Urothelium cell line (cell line): ENCODE data around the gene OR4D5.

ENCODE experiments used
- DNase-seq: peaks from one replicate; pipeline ENCODE4 v3.0.0; 2011; ENCODE audit warnings: low spot score, mixed read lengths
- FAIRE-seq: peaks from 2 replicates; lab custom pipeline; 2011; peaks lifted over from hg19 to GRCh38; lab: Jason Lieb, UNC

Gene OR4D5

GRCh38 chr11:123939317-123939716, at the start of gene OR4D5:
Gene OR4D5, plus strand, starts transcription at chr11:123939617. Its CDS starts 0 bp downstream, at chr11:123939617.
- FAIRE-seq = no peak

GRCh38 chr11:123892031-123892430, 47.4 kb upstream of the OR4D5 start:
- DNase-seq (no peak), FAIRE-seq (no peak)

More at GRCh38 chr11:123939317-123939716, at the start of gene OR4D5:
- DNase-seq = no peak

DNA sequence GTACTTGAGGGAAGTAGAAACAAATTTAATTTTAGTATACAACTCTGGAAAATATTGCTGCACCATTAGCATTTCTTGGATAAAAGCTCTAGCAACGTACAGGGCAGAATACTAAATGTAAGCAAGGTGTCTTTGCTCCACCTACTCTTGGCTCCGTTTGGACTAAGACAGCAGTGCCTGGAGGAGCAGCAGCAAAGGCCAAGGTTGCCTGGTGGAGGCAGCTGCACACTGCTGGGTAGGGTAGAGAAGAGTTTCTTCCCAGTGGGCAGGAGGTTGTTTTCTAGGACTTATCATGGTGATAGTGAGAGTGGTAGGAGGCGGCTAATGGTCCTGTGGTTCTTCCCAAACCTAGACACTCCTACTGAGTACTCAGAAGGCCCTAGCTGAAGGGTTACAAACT, 39.6 kb upstream of the OR4D5 start:
- DNase-seq (no peak), FAIRE-seq (no peak)

- no peak for DNase-seq
- no peak for FAIRE-seq
Measured at GRCh38 chr11:123901867-123902266, 37.5 kb upstream of the OR4D5 start, which contains the start of gene OR8D4. Gene OR8D4, plus strand, starts transcription at chr11:123902167. Its CDS starts 4,265 bp downstream, at chr11:123906432.

DNA sequence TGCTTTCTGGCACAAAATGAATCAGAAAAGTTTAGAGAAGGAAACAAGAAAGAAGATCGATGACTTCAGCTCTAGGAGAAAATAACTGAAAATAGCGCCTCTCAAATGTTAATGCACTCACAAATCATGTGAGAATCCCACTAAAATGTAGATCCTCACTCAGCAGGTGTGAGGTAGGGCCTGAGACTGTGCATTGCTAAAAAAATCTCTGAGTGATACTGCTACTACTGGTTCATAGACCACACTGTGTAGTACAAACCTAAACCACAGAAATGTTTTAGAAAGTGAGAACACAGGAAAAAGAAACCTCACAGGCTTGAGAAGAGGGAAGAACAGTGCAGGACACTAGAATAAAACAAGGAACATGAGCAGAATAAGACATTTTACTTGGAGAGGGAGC, 35.5 kb upstream of the OR4D5 start:
- FAIRE-seq (no peak), DNase-seq (no peak)

DNA sequence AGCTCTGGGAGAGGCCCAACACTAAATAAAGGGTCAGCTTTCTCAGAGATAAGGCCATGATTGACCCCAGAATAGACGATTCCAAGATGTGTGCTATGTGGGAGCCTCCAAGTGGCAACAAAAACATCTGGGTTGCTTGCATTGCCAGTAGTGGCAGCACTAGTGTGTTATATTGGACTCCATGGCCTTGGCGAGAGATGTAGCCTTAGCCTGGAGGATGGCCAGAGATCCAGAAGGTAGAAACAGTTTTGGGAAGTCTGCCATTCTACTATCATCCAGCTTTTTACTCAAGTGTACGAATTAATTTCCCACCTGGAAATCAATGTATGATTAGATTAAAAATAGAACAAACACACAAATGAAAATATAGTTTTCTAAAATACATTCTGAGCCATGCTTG, 34.5 kb upstream of the OR4D5 start:
- DNase-seq (no peak), FAIRE-seq (no peak)

DNA sequence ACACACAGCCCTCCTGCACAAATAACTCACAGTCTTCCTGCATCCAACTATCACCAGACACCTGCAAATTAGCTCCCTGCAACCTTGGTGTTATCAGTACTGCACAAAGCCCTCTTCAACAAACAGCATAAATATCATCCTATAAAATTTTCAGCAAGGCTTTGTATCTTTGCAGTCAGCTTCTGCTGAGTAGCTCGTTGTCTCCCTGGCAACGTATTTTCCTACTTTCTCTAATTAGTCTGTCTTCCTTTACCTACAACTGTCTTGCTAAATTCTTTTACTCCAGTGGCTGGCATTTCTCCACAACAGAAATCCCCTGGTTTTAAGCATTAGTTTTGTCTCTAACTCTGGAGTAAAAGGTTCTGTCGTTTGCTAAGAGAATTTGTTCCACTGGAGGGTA, 33.6 kb upstream of the OR4D5 start:
- no peak for DNase-seq
- no peak for FAIRE-seq

DNA sequence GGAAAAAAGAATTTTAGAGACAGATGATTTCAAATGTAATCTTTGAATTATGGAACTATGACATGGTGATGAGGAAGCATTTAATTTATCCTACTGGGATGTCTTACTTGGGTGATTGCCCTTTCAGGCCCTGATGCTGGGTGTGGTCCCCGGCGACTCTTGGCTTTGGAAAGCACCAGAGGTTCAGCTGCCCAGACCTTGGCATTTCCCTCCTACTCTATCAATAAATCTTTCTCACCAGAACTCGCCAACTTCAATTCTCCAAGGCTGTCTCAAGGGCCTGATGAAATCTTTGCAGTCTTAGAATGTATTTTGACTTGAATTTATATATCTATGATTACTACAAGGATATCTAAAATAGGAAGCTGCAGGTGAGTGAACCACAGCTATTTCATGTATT, 18.5 kb upstream of the OR4D5 start:
- FAIRE-seq (no peak), DNase-seq (no peak)

GRCh38 chr11:123924027-123924426, 15.4 kb upstream of the OR4D5 start:
- no peak for FAIRE-seq
- no peak for DNase-seq

- DNase-seq (no peak), FAIRE-seq (no peak)
Measured at GRCh38 chr11:123942413-123942812, 3.0 kb downstream of the OR4D5 start.

- no peak for DNase-seq
- no peak for FAIRE-seq
Measured at GRCh38 chr11:123943738-123944137, 4.3 kb downstream of the OR4D5 start, which contains the start of gene OR6T1. Gene OR6T1, minus strand, starts transcription at chr11:123943838. Its CDS starts 0 bp downstream, at chr11:123943838.

- FAIRE-seq (no peak), DNase-seq (no peak)
Measured at GRCh38 chr11:123945132-123945531, 5.7 kb downstream of the OR4D5 start.

GRCh38 chr11:123956752-123957151, 17.3 kb downstream of the OR4D5 start:
- DNase-seq (no peak), FAIRE-seq (no peak)

- DNase-seq (peak; percentile 13), FAIRE-seq (no peak)
Measured at GRCh38 chr11:123973816-123974215, 34.4 kb downstream of the OR4D5 start.

DNA sequence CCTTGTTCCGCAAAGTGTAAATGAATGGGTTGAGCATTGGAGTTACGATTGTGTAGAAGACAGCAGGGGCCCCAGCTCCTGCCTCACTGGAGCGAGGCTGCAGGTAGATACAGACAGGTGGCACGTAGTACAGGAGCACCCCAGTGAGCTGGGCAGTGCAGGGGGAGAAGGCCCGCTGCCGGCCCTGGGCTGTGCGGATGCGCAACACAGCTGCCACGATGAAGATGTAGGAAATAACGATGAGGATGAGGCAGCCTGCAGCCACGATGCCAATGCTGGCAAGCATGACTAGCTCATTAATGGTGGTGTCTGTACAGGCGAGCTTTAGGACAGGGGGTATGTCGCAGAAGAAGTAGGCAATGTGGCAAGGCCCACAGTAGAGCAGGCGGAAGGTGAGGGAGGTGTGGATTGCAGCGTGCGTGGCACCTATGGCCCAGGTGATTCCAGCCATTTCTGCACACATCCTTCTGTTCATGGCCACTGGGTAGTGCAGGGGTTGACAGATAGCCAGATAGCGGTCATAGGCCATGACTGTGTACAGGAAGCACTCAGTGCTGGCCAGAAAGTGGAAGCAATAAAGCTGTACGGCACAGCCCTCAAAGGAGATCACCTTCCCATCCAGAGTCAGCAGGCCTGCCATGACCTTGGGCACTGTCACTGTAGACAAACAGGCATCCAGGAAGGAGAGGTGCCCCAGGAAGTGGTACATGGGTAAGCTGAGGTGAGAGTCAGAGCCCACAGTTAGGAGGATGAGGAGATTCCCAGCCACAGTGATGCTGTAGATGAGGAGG, 37.5 kb downstream of the OR4D5 start:
- no peak for DNase-seq
- FAIRE-seq = no peak

DNA sequence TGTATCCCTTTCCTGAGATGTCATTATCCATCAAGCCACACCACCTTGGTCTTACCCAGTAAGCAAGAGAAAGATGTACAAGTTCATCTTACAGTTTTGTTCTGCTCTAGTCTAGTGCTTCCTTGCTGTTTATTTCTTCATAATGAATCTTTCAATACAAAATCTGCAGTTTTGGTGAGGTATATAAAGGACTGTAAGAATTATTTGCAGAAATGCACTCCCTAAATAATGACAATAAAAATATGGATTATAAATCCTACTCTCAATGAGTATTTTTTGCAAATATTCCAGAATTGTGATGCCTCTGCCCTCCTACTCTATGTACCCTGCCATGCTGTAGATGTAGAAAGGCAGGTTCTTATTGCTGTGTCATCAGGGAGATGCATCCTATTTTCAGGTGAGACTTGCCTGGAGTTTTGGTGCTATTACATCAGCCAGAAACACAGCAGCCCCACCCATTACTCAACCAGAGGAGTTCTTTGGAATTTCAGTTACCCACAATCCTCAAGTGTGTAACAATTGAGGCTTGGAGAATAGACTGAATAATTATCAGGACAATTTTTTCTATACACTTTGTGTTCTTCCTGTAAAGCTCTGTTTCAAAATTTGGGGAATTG, 38.4 kb downstream of the OR4D5 start, which contains the start of gene OR10S1:
Gene OR10S1 (minus strand): TSS at position 51 of the 617 bp plus-strand sequence. CDS start 117 bp downstream, outside the sequence.
- FAIRE-seq = no peak
- peak; percentile 5 for DNase-seq

GRCh38 chr11:123979311-123979710, 39.9 kb downstream of the OR4D5 start:
- FAIRE-seq (no peak), DNase-seq (no peak)
